ENCODE measurements around the gene SPRR1A. TPM values are rescaled to one million over a fixed set of nuclear protein-coding genes. Genes with fewer than 3 reads are reported as not detected.

The SPRR1A gene, protein sequence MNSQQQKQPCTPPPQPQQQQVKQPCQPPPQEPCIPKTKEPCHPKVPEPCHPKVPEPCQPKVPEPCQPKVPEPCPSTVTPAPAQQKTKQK
- polyA plus RNA-seq (2012; ENCODE audit: insufficient read length, low read depth): not detected

DNA sequence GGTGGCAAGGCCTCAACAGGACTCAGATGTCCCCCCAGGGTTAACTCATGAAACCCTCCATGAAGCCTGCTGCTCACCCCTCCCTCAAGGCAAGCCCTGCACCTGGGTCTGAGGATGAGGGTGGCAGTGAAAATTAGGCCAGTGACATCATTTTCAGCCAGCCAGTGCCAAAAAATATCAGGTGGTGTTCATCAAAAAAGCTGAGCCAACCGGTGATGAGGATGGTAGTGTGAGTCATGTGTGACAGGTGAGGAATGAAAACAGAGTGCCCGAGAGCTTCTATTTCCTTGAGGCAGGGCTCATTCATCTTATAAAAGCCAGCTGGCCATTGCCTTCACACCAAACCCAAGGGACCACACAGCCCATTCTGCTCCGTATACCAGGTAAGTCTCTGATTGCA is at the start of gene SPRR1A:
SPRR1A (plus strand) TSS at position 339 of the 400 bp plus-strand sequence. CDS start 1,150 bp downstream, outside the sequence.
- no peak for TF ChIP-seq POLR2AphosphoS5 (IDR thresholded peaks at IDR 0.05; ENCODE audit: low read depth, low read length)
- no peak for TF ChIP-seq SIN3A (IDR thresholded peaks at IDR 0.05; ENCODE audit: borderline replicate concordance, insufficient read depth, low read length)
- no peak for TF ChIP-seq TAF1 (IDR thresholded peaks at IDR 0.05; ENCODE audit: borderline replicate concordance, insufficient read depth, low read length)
- TF ChIP-seq, protein P1, sequence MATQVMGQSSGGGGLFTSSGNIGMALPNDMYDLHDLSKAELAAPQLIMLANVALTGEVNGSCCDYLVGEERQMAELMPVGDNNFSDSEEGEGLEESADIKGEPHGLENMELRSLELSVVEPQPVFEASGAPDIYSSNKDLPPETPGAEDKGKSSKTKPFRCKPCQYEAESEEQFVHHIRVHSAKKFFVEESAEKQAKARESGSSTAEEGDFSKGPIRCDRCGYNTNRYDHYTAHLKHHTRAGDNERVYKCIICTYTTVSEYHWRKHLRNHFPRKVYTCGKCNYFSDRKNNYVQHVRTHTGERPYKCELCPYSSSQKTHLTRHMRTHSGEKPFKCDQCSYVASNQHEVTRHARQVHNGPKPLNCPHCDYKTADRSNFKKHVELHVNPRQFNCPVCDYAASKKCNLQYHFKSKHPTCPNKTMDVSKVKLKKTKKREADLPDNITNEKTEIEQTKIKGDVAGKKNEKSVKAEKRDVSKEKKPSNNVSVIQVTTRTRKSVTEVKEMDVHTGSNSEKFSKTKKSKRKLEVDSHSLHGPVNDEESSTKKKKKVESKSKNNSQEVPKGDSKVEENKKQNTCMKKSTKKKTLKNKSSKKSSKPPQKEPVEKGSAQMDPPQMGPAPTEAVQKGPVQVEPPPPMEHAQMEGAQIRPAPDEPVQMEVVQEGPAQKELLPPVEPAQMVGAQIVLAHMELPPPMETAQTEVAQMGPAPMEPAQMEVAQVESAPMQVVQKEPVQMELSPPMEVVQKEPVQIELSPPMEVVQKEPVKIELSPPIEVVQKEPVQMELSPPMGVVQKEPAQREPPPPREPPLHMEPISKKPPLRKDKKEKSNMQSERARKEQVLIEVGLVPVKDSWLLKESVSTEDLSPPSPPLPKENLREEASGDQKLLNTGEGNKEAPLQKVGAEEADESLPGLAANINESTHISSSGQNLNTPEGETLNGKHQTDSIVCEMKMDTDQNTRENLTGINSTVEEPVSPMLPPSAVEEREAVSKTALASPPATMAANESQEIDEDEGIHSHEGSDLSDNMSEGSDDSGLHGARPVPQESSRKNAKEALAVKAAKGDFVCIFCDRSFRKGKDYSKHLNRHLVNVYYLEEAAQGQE (IDR thresholded peaks at IDR 0.05; ENCODE audit: insufficient read depth in 1 of 2, low read depth in 2 of 2, low read length in 2 of 2): no peak
- TF ChIP-seq FOXP2 (optimal IDR thresholded peaks at IDR 0.05; ENCODE audit: borderline replicate concordance, extremely low read depth, extremely low read length, insufficient read depth): no peak

DNA sequence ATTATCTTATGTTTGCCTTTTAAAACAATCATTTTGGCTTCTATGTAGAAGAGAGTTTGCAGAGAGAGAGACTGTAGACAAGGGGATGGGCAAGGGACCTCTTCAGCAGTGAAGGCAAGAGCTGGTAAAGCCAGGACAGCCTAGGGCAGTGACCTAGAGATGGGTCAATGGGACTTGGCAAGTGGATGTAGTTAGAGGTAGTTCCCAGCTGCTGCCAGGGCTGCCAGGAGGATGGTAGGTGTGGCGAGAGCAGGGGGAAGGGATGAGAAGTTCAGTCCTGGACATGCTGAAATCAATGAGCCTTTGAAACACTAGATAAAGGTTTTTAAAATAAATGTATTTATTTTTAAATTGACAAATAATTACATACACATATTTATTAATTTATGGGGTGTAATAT is 43.3 kb upstream of the SPRR1A start:
- TF ChIP-seq FOXP2 (optimal IDR thresholded peaks at IDR 0.05; ENCODE audit: borderline replicate concordance, extremely low read depth, extremely low read length, insufficient read depth) (no peak), POLR2AphosphoS5 (IDR thresholded peaks at IDR 0.05; ENCODE audit: low read depth, low read length) (no peak), TAF1 (IDR thresholded peaks at IDR 0.05; ENCODE audit: borderline replicate concordance, insufficient read depth, low read length) (no peak), SIN3A (IDR thresholded peaks at IDR 0.05; ENCODE audit: borderline replicate concordance, insufficient read depth, low read length) (no peak)
- TF ChIP-seq, protein P1 (IDR thresholded peaks at IDR 0.05; ENCODE audit: insufficient read depth in 1 of 2, low read depth in 2 of 2, low read length in 2 of 2): no peak

DNA sequence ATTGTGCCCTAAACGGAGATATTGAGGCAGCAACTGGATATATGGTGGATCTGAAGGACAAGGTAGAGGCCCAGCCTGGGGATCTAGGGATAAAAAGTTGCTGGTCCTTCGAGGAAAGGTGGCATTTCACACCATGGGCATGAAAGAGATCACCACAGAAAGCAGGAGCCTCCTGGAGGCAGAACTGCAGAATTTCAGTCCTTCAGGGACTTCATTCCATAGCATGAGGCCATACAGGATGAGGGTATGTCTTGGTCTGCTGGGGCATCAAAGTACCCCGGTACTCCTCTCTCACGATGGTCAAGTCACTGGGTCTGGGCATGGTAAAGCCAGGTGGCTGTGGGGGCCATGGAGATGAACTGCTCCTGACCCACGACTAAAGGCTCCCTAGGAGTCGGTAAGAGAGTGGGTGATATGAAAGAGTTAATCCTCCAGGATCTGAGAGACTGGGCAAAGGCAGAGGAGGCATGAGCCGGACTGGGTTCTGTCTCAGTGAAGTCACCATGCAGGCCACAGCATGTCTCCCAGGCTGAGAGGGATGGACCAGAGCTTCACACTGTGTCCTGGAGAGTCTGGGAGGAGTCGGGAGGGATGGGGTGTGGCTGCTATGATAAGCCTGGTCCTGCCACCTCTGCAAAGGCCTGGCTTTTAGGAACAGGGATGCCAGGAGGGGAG is 42.7 kb upstream of the SPRR1A start:
- TF ChIP-seq FOXP2 (optimal IDR thresholded peaks at IDR 0.05; ENCODE audit: borderline replicate concordance, extremely low read depth, extremely low read length, insufficient read depth) (no peak), TAF1 (IDR thresholded peaks at IDR 0.05; ENCODE audit: borderline replicate concordance, insufficient read depth, low read length) (no peak), POLR2AphosphoS5 (IDR thresholded peaks at IDR 0.05; ENCODE audit: low read depth, low read length) (no peak)

DNA sequence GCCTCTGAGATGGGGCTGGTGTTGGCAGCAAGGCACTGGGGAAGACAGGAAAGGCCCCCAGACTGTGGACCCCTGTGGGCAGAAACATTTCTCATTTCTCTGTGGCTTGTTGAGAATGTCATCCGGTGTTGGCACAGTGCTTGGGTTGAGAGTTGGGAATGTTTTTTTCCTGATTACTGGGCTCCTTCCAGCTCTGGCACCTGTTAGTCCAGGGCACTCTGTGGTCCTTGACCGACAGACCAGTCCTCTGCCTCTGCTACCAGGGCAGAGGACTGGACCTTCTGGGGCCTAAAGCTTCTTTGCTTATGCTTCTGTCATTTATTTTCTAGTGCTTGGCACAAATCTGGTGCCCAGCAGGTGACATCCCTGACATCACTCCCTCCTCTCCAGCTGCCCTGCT is 41.7 kb upstream of the SPRR1A start:
- TF ChIP-seq, protein P1 (IDR thresholded peaks at IDR 0.05; ENCODE audit: insufficient read depth in 1 of 2, low read depth in 2 of 2, low read length in 2 of 2): no peak
- no peak for TF ChIP-seq TAF1 (IDR thresholded peaks at IDR 0.05; ENCODE audit: borderline replicate concordance, insufficient read depth, low read length)
- no peak for TF ChIP-seq POLR2AphosphoS5 (IDR thresholded peaks at IDR 0.05; ENCODE audit: low read depth, low read length)
- no peak for TF ChIP-seq FOXP2 (optimal IDR thresholded peaks at IDR 0.05; ENCODE audit: borderline replicate concordance, extremely low read depth, extremely low read length, insufficient read depth)
- TF ChIP-seq SIN3A (IDR thresholded peaks at IDR 0.05; ENCODE audit: borderline replicate concordance, insufficient read depth, low read length): no peak

DNA sequence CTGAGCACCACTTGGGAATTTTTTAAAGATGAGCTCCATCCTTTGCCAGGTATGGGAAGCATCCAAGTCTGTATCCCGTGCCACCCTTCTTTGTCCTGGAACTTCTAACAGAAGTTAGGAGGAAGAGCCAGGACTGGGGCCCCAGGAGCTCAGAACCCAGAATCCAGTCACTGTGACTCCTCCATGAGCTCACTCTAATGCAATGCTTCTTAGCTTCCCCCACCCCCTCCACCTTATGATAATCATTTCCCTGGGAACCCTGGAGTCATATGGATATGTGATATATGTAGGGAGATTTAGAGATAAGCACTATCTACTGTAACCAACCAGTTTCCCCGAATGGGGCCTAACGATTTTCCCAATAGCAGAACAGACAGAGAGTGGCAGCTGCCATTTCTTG is 37.6 kb upstream of the SPRR1A start:
- TF ChIP-seq SIN3A (IDR thresholded peaks at IDR 0.05; ENCODE audit: borderline replicate concordance, insufficient read depth, low read length) (no peak), FOXP2 (optimal IDR thresholded peaks at IDR 0.05; ENCODE audit: borderline replicate concordance, extremely low read depth, extremely low read length, insufficient read depth) (no peak), POLR2AphosphoS5 (IDR thresholded peaks at IDR 0.05; ENCODE audit: low read depth, low read length) (no peak), TAF1 (IDR thresholded peaks at IDR 0.05; ENCODE audit: borderline replicate concordance, insufficient read depth, low read length) (no peak)
- TF ChIP-seq, protein P1 (IDR thresholded peaks at IDR 0.05; ENCODE audit: insufficient read depth in 1 of 2, low read depth in 2 of 2, low read length in 2 of 2): no peak

Data from PFSK-1 (cell line).